ENCODE data around the gene OR8D4. TPM values are rescaled to one million over a fixed set of nuclear protein-coding genes. Genes with fewer than 3 reads are reported as not detected.

The OR8D4 gene
- total RNA-seq, 1 donor from 2014 or later: not detected

- no peaks in the 10 kb centered on the region for H3K36me3 Mint-ChIP-seq (ENCODE audit: unreplicated experiment)
- H3K4me3 Mint-ChIP-seq (ENCODE audit: unreplicated experiment): no peak overlapping the region
- no peak for DNase-seq
- H3K9me3 Mint-ChIP-seq (ENCODE audit: unreplicated experiment): no peaks in the 10 kb centered on the region
- H3K27me3 Mint-ChIP-seq (ENCODE audit: unreplicated experiment): peaks cover 2% of the 10 kb centered on the region
- no peak overlapping the region for H3K27ac Mint-ChIP-seq (ENCODE audit: unreplicated experiment)
- TF ChIP-seq CTCF (IDR thresholded peaks at IDR 0.05; ENCODE audit: partially characterized antibody, unreplicated experiment): no peak
- no peaks in the 10 kb centered on the region for H3K4me1 Mint-ChIP-seq (ENCODE audit: low read depth, unreplicated experiment)
Observed at GRCh38 chr11:123942413-123942812, 40.4 kb downstream of the OR8D4 start.

GRCh38 chr11:123943738-123944137, 41.8 kb downstream of the OR8D4 start, which contains the start of gene OR6T1:
OR6T1 (minus strand) TSS chr11:123943838; CDS start chr11:123943838, 0 bp downstream.
- no peak for DNase-seq
- Mint-ChIP-seq H3K27me3 (ENCODE audit: unreplicated experiment) (peaks cover 2% of the 10 kb centered on the region), H3K27ac (ENCODE audit: unreplicated experiment) (no peak within 1 kb of the TSS), H3K9me3 (ENCODE audit: unreplicated experiment) (no peaks in the 10 kb centered on the region), H3K4me1 (ENCODE audit: low read depth, unreplicated experiment) (no peaks in the 10 kb centered on the region), H3K36me3 (ENCODE audit: unreplicated experiment) (no peaks in the 10 kb centered on the region), H3K4me3 (ENCODE audit: unreplicated experiment) (no peak within 1 kb of the TSS)
- TF ChIP-seq CTCF (IDR thresholded peaks at IDR 0.05; ENCODE audit: partially characterized antibody, unreplicated experiment): no peak

- Mint-ChIP-seq H3K4me1 (ENCODE audit: low read depth, unreplicated experiment) (no peaks in the 10 kb centered on the region), H3K4me3 (ENCODE audit: unreplicated experiment) (no peak overlapping the region)
- TF ChIP-seq CTCF (IDR thresholded peaks at IDR 0.05; ENCODE audit: partially characterized antibody, unreplicated experiment): no peak
Observed at GRCh38 chr11:123945132-123945531, 43.2 kb downstream of the OR8D4 start.

GRCh38 chr11:123956752-123957151, 54.8 kb downstream of the OR8D4 start:
- no peaks in the 10 kb centered on the region for H3K36me3 Mint-ChIP-seq (ENCODE audit: unreplicated experiment)
- no peak for DNase-seq
- no peaks in the 10 kb centered on the region for H3K4me1 Mint-ChIP-seq (ENCODE audit: low read depth, unreplicated experiment)
- H3K27me3 Mint-ChIP-seq (ENCODE audit: unreplicated experiment): no peaks in the 10 kb centered on the region
- no peaks in the 10 kb centered on the region for H3K9me3 Mint-ChIP-seq (ENCODE audit: unreplicated experiment)
- no peak overlapping the region for H3K27ac Mint-ChIP-seq (ENCODE audit: unreplicated experiment)
- H3K4me3 Mint-ChIP-seq (ENCODE audit: unreplicated experiment): no peak overlapping the region
- TF ChIP-seq CTCF (IDR thresholded peaks at IDR 0.05; ENCODE audit: partially characterized antibody, unreplicated experiment): no peak

More at GRCh38 chr11:123945132-123945531, 43.2 kb downstream of the OR8D4 start:
- no peak for DNase-seq
- no peak overlapping the region for H3K27ac Mint-ChIP-seq (ENCODE audit: unreplicated experiment)
- peaks cover 2% of the 10 kb centered on the region for H3K27me3 Mint-ChIP-seq (ENCODE audit: unreplicated experiment)
- H3K36me3 Mint-ChIP-seq (ENCODE audit: unreplicated experiment): no peaks in the 10 kb centered on the region
- H3K9me3 Mint-ChIP-seq (ENCODE audit: unreplicated experiment): no peaks in the 10 kb centered on the region

Other genes with a start within 250 kb of the OR8D4 start
- 118 TPM for gene SCN3B, start 247.5 kb upstream of the OR8D4 start, total RNA-seq (ENCODE audit: unreplicated experiment)
- gene ZNF202, start 160.5 kb upstream of the OR8D4 start, total RNA-seq (ENCODE audit: unreplicated experiment): 18.2 TPM
- gene OR6X1, start 147.6 kb upstream of the OR8D4 start, total RNA-seq (ENCODE audit: unreplicated experiment): not detected
- not detected for gene OR6M1, start 95.8 kb upstream of the OR8D4 start, total RNA-seq (ENCODE audit: unreplicated experiment)
- not detected for gene TMEM225, start 16.5 kb upstream of the OR8D4 start, total RNA-seq (ENCODE audit: unreplicated experiment)
- gene OR4D5, start 37.5 kb downstream of the OR8D4 start, total RNA-seq (ENCODE audit: unreplicated experiment): not detected
- gene OR6T1, start 41.7 kb downstream of the OR8D4 start, total RNA-seq (ENCODE audit: unreplicated experiment): not detected
- gene OR10S1, start 75.6 kb downstream of the OR8D4 start, total RNA-seq (ENCODE audit: unreplicated experiment): not detected
- not detected for gene OR10G6, start 93.0 kb downstream of the OR8D4 start, total RNA-seq (ENCODE audit: unreplicated experiment)
- gene OR10G4, start 110.8 kb downstream of the OR8D4 start, total RNA-seq (ENCODE audit: unreplicated experiment): not detected
- not detected for gene OR10G9, start 120.8 kb downstream of the OR8D4 start, total RNA-seq (ENCODE audit: unreplicated experiment)
- gene OR10G8, start 124.6 kb downstream of the OR8D4 start, total RNA-seq (ENCODE audit: unreplicated experiment): not detected
- not detected for gene OR10G7, start 139.2 kb downstream of the OR8D4 start, total RNA-seq (ENCODE audit: unreplicated experiment)
- 2.6 TPM for gene VWA5A, start 213.3 kb downstream of the OR8D4 start, total RNA-seq (ENCODE audit: unreplicated experiment)

All from glutamatergic neuron (in vitro differentiated cells).